GM19324 (cell line): ENCODE measurements around the gene POTEH.
"Not testable (repeated sequence)": the region's sequence is repeated elsewhere in the genome, so short reads cannot be mapped to it uniquely, and the experiment has no call there.

ENCODE experiments used
- ATAC-seq: cut with Tn5 transposase; IDR thresholded peaks from one replicate; pipeline ENCODE4 v1.9.1; 2021; ENCODE audit warnings: mild to moderate bottlenecking, moderate library complexity; ENCODE audit not compliant: unreplicated experiment, low FRiP score

The POTEH gene

GRCh38 chr22:15689749-15690125, at the start of gene POTEH:
POTEH (plus strand) TSS chr22:15690026; CDS start chr22:15690078, 52 bp downstream.
- ATAC-seq = not testable (repeated sequence)

GRCh38 chr22:15642288-15642861, 47.5 kb upstream of the POTEH start:
- not testable (repeated sequence) for ATAC-seq

GRCh38 chr22:15651954-15652353, 37.9 kb upstream of the POTEH start:
- not testable (repeated sequence) for ATAC-seq

GRCh38 chr22:15652738-15653137, 37.1 kb upstream of the POTEH start:
- ATAC-seq = not testable (repeated sequence)

- not testable (repeated sequence) for ATAC-seq
Measured at GRCh38 chr22:15653241-15653640, 36.6 kb upstream of the POTEH start.

- not testable (repeated sequence) for ATAC-seq
Measured at GRCh38 chr22:15661102-15661501, 28.7 kb upstream of the POTEH start.

GRCh38 chr22:15664682-15665081, 25.1 kb upstream of the POTEH start:
- not testable (repeated sequence) for ATAC-seq

- ATAC-seq = not testable (repeated sequence)
Measured at GRCh38 chr22:15665478-15665877, 24.3 kb upstream of the POTEH start.

- not testable (repeated sequence) for ATAC-seq
Measured at GRCh38 chr22:15669430-15669829, 20.4 kb upstream of the POTEH start.

- ATAC-seq = not testable (repeated sequence)
Measured at GRCh38 chr22:15679702-15680101, 10.1 kb upstream of the POTEH start.

- ATAC-seq = not testable (repeated sequence)
Measured at GRCh38 chr22:15684115-15684514, 5.7 kb upstream of the POTEH start.

- ATAC-seq = not testable (repeated sequence)
Measured at GRCh38 chr22:15684695-15685094, 5.1 kb upstream of the POTEH start.

GRCh38 chr22:15685641-15686040, 4.2 kb upstream of the POTEH start:
- not testable (repeated sequence) for ATAC-seq

- ATAC-seq = not testable (repeated sequence)
Measured at GRCh38 chr22:15687086-15687485, 2.7 kb upstream of the POTEH start.

GRCh38 chr22:15687676-15688075, 2.1 kb upstream of the POTEH start:
- not testable (repeated sequence) for ATAC-seq

- ATAC-seq = not testable (repeated sequence)
Measured at GRCh38 chr22:15688090-15688489, 1.7 kb upstream of the POTEH start.

GRCh38 chr22:15689012-15689748, 646 bp upstream of the POTEH start:
- ATAC-seq = not testable (repeated sequence)

- not testable (repeated sequence) for ATAC-seq
Measured at GRCh38 chr22:15713600-15713999, 23.8 kb downstream of the POTEH start.

GRCh38 chr22:15714125-15714524, 24.3 kb downstream of the POTEH start:
- not testable (repeated sequence) for ATAC-seq

GRCh38 chr22:15721884-15722283, 32.1 kb downstream of the POTEH start:
- ATAC-seq = not testable (repeated sequence)

GRCh38 chr22:15729209-15729917, 39.5 kb downstream of the POTEH start:
- not testable (repeated sequence) for ATAC-seq
